ENCODE results near the gene MYO6. TPM values are rescaled to one million over a fixed set of nuclear protein-coding genes. Genes with fewer than 3 reads are reported as not detected.

The MYO6 gene
- total and polyA plus RNA-seq, 5 donors from 2014 or later, result 0.07 to 1.6 (median 0.57) TPM

DNA sequence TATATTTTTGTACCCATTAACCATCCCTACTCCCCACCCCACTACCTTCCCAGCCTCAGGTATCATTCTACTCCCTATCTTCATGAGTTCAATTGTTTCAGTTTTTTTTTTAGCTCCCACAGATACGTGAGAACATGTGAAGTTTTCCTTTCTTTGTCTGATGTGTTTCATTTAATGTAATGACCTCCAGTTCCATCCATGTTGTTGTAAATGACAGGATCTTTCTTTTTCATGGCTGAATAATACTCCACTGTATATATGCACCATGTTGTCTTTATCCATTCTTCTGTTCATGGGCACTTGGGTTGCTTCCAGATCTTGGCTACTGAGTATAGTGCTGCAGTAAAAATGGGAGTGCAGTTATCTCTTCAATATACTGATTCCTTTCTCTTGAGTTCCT is 63.5 kb downstream of the MYO6 start:
- Histone ChIP-seq H3K4me1 (ENCODE audit: control insufficient read depth, insufficient read depth, low read length, poor library complexity, severe bottlenecking) (no peaks in the 10 kb centered on the region), H3K27me3 (ENCODE audit: control insufficient read depth, insufficient read depth, low read length) (no peaks in the 10 kb centered on the region), H3K9me3 (ENCODE audit: control insufficient read depth in 2 of 2, low read length in 2 of 2) (no peaks in the 10 kb centered on the region), H3K36me3 (ENCODE audit: control insufficient read depth, insufficient read depth, low read length) (no peaks in the 10 kb centered on the region), H3K27ac (ENCODE audit: insufficient read depth, low read length, poor library complexity, severe bottlenecking) (no peak overlapping the region), H3K4me3 (ENCODE audit: low read depth, low read length) (no peak overlapping the region)
- ATAC-seq (ENCODE audit: low read depth in 2 of 2) (no peak), DNase-seq (no peak)
- no peaks in the 10 kb centered on the region for H3K36me3 Mint-ChIP-seq
- no peaks in the 10 kb centered on the region for H3K27me3 Mint-ChIP-seq
- H3K9me3 Mint-ChIP-seq, result peaks cover 0 to 5% (median 0%) of the 10 kb centered on the region in 7 donors
- peak overlapping the region in 1 of 3 donors; percentile 4 for H3K27ac Mint-ChIP-seq
- no peak overlapping the region for H3K4me3 Mint-ChIP-seq
- no peaks in the 10 kb centered on the region for H3K4me1 Mint-ChIP-seq

DNA sequence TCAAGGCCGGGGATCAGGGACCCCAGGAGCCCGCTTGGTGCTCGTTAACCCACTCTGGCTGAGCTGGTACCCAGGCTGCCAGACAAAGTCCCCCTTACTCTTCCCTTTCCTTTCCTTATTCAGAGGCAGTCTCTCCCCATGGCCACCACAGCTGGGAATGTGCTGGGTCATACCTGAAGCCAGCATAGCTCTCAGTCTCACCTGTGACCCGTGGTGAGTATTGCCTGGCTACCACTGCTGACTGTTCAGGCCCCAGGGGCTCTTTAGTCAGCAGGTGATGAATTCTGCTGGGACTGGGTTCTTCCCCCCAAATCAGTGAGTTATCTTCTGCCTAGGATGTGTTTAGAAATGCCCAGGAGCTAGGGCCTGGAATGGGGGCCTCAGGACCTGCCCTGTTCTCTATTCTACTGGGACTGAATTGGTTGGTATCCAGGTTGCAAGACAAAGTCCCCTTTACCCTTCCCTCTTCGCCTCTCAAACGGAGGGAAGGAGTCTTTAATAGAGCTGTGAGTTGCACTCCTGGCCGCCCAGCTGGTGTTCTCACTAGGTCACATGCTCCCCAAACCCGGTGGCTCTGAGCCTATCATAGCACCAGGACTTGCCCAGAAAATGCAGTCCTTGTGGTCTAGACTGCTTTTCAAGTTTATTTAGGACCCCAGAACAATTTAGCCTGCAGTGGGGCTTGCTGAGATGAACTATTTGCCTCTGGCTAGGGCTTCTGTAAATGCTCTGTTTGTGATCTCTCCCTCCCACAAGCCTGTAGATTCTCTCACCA is 64.6 kb downstream of the MYO6 start:
- Histone ChIP-seq H3K27me3 (ENCODE audit: control insufficient read depth, insufficient read depth, low read length) (no peaks in the 10 kb centered on the region), H3K36me3 (ENCODE audit: control insufficient read depth, insufficient read depth, low read length) (no peaks in the 10 kb centered on the region), H3K27ac (ENCODE audit: insufficient read depth, low read length, poor library complexity, severe bottlenecking) (no peak overlapping the region), H3K9me3 (ENCODE audit: control insufficient read depth in 2 of 2, low read length in 2 of 2) (no peaks in the 10 kb centered on the region), H3K4me3 (ENCODE audit: low read depth, low read length) (no peak overlapping the region), H3K4me1 (ENCODE audit: control insufficient read depth, insufficient read depth, low read length, poor library complexity, severe bottlenecking) (no peaks in the 10 kb centered on the region)
- peak overlapping the region in 1 of 3 donors; percentile 11 for H3K27ac Mint-ChIP-seq
- DNase-seq (no peak), ATAC-seq (ENCODE audit: low read depth in 2 of 2) (no peak)
- no peaks in the 10 kb centered on the region for H3K36me3 Mint-ChIP-seq
- peaks cover 0 to 2% (median 0%) of the 10 kb centered on the region in 7 donors for H3K9me3 Mint-ChIP-seq
- no peaks in the 10 kb centered on the region for H3K4me1 Mint-ChIP-seq
- H3K27me3 Mint-ChIP-seq, result no peaks in the 10 kb centered on the region
- no peak overlapping the region for H3K4me3 Mint-ChIP-seq

DNA sequence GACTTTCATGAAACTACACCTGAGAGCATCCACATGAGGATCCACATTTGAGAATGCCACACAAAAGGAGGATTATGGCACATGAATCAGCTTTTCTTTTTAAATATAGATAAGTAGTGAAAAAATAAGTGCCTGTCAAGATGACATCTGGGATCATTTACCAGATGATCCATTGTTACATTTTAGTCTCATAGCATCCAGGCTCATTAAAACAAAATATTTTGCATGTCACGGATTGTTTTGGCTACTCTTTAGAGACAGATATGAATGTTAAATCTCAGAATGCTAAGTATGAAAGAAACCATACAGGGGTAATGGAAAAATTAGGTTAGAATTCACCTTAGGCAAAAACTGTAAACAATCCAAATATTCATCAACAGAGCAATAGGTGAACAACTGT is 66.7 kb downstream of the MYO6 start:
- Mint-ChIP-seq H3K27ac (no peak overlapping the region), H3K9me3 (peaks cover 0 to 2% (median 0%) of the 10 kb centered on the region in 7 donors), H3K27me3 (no peaks in the 10 kb centered on the region), H3K4me1 (no peaks in the 10 kb centered on the region), H3K36me3 (no peaks in the 10 kb centered on the region), H3K4me3 (no peak overlapping the region)
- H3K4me3 ChIP-seq (ENCODE audit: low read depth, low read length), result no peak overlapping the region
- H3K4me1 ChIP-seq (ENCODE audit: control insufficient read depth, insufficient read depth, low read length, poor library complexity, severe bottlenecking), result no peaks in the 10 kb centered on the region
- no peaks in the 10 kb centered on the region for H3K9me3 ChIP-seq (ENCODE audit: control insufficient read depth in 2 of 2, low read length in 2 of 2)
- H3K27ac ChIP-seq (ENCODE audit: insufficient read depth, low read length, poor library complexity, severe bottlenecking), result no peak overlapping the region
- no peaks in the 10 kb centered on the region for H3K27me3 ChIP-seq (ENCODE audit: control insufficient read depth, insufficient read depth, low read length)
- no peaks in the 10 kb centered on the region for H3K36me3 ChIP-seq (ENCODE audit: control insufficient read depth, insufficient read depth, low read length)
- ATAC-seq (ENCODE audit: low read depth in 2 of 2), result no peak
- DNase-seq, result no peak

DNA sequence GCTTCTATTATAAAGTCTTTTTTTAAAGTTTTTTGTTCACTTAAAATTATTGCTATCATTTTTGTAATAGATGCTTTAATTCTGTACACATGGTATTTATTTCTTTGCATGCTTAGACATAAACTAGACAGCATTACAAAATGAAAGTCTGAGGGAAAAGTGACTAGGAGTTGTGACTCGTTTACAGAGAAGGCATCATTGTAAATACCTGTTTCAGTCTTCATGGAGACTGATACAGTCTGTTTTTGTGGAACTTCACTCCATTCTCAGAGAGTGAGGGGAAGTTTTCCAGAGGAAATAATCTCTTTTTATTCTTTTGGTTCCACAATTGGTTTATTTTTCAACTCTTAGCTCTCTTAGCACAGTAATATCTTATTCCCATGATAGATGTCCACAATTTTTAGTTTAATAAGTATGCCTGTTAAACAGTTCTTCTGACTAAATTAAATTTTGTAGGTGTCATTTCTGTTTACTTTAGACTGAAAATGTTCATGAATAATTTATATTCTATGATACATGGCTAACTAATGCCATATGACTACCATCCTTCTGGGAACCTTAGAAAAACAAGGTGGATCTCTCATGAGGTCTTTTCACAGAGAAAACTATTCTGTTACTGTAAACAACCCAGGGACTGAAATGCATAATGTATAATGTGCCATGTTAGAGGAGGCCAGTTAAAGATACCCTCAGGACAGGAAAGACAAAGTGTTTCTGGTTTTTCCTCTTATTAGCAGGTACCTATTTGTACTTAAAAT is 69.2 kb downstream of the MYO6 start:
- Mint-ChIP-seq H3K4me1 (no peaks in the 10 kb centered on the region), H3K36me3 (no peaks in the 10 kb centered on the region), H3K27ac (no peak overlapping the region), H3K9me3 (no peaks in the 10 kb centered on the region), H3K27me3 (no peaks in the 10 kb centered on the region), H3K4me3 (no peak overlapping the region)
- no peaks in the 10 kb centered on the region for H3K9me3 ChIP-seq (ENCODE audit: control insufficient read depth in 2 of 2, low read length in 2 of 2)
- no peak for DNase-seq
- H3K4me1 ChIP-seq (ENCODE audit: control insufficient read depth, insufficient read depth, low read length, poor library complexity, severe bottlenecking), result no peaks in the 10 kb centered on the region
- no peak overlapping the region for H3K4me3 ChIP-seq (ENCODE audit: low read depth, low read length)
- H3K27me3 ChIP-seq (ENCODE audit: control insufficient read depth, insufficient read depth, low read length), result no peaks in the 10 kb centered on the region
- no peak overlapping the region for H3K27ac ChIP-seq (ENCODE audit: insufficient read depth, low read length, poor library complexity, severe bottlenecking)
- H3K36me3 ChIP-seq (ENCODE audit: control insufficient read depth, insufficient read depth, low read length), result no peaks in the 10 kb centered on the region
- no peak for ATAC-seq (ENCODE audit: low read depth in 2 of 2)

DNA sequence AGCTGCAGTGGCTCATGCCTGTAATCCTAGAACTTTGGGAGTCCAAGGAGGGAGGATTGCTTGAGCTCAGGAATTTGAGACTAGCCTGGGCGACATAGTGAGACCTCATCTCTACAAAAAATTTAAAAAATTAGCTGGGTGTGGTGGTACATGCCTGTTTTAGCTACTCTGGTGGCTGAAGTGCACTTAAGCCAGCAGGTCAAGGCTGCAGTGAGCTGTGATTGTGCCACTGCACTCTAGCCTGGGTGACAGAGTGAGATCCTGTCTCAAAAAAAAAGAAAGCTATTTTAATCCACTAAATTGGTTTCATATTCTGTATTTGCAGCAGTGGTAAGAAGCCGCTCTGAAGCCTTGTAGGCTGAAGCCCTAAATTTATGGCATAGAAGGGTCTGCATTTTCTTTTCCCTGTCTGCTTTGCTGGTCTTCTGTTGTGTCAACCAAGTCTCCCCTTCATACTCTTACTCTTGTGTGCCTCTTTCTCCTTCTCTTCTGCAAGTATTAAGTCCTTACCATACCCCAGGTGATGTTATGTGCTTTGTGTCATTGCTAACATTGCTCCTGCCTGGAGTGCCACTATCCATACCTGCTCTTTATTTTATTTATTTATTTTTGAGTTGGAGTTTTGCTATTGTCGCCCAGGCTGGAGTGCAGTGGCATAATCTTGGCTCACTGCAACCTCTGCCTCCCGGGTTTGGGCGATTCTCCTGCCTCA is 70.9 kb downstream of the MYO6 start:
- no peaks in the 10 kb centered on the region for H3K4me1 ChIP-seq (ENCODE audit: control insufficient read depth, insufficient read depth, low read length, poor library complexity, severe bottlenecking)
- ATAC-seq (ENCODE audit: low read depth in 2 of 2), result no peak

DNA sequence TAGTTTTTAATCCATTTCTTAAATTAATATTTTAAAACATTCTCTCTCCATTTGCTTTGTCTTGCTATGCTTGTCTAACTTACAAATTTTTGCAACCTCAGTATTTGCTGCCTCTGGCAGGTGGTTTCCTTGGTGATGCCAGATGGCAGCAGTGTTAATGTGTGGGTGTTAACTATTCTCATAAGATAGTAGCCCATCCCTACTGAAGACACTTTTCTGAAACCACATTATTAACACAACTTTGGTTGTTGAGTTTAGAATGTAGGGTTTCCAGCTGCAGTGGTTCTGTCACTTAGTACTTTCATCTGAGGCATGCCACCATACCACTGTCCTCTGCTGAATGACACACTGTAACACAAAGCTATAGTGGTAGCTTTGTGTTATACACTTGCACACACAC is 75.1 kb downstream of the MYO6 start:
- Histone ChIP-seq H3K9me3 (ENCODE audit: control insufficient read depth in 2 of 2, low read length in 2 of 2) (no peaks in the 10 kb centered on the region), H3K4me1 (ENCODE audit: control insufficient read depth, insufficient read depth, low read length, poor library complexity, severe bottlenecking) (no peaks in the 10 kb centered on the region), H3K36me3 (ENCODE audit: control insufficient read depth, insufficient read depth, low read length) (no peaks in the 10 kb centered on the region), H3K4me3 (ENCODE audit: low read depth, low read length) (no peak overlapping the region), H3K27ac (ENCODE audit: insufficient read depth, low read length, poor library complexity, severe bottlenecking) (no peak overlapping the region), H3K27me3 (ENCODE audit: control insufficient read depth, insufficient read depth, low read length) (no peaks in the 10 kb centered on the region)
- Mint-ChIP-seq H3K4me1 (no peaks in the 10 kb centered on the region), H3K27ac (no peak overlapping the region), H3K4me3 (no peak overlapping the region), H3K36me3 (no peaks in the 10 kb centered on the region), H3K9me3 (no peaks in the 10 kb centered on the region), H3K27me3 (no peaks in the 10 kb centered on the region)
- DNase-seq (no peak), ATAC-seq (ENCODE audit: low read depth in 2 of 2) (no peak)

More for the DNA sequence above, 70.9 kb downstream of the MYO6 start:
- Histone ChIP-seq H3K36me3 (ENCODE audit: control insufficient read depth, insufficient read depth, low read length) (no peaks in the 10 kb centered on the region), H3K27me3 (ENCODE audit: control insufficient read depth, insufficient read depth, low read length) (no peaks in the 10 kb centered on the region), H3K9me3 (ENCODE audit: control insufficient read depth in 2 of 2, low read length in 2 of 2) (no peaks in the 10 kb centered on the region), H3K27ac (ENCODE audit: insufficient read depth, low read length, poor library complexity, severe bottlenecking) (no peak overlapping the region), H3K4me3 (ENCODE audit: low read depth, low read length) (no peak overlapping the region)
- H3K27ac Mint-ChIP-seq, result no peak overlapping the region
- H3K36me3 Mint-ChIP-seq, result no peaks in the 10 kb centered on the region
- H3K4me3 Mint-ChIP-seq, result no peak overlapping the region
- no peak for DNase-seq
- H3K4me1 Mint-ChIP-seq, result no peaks in the 10 kb centered on the region
- H3K9me3 Mint-ChIP-seq, result no peaks in the 10 kb centered on the region
- no peaks in the 10 kb centered on the region for H3K27me3 Mint-ChIP-seq

DNA sequence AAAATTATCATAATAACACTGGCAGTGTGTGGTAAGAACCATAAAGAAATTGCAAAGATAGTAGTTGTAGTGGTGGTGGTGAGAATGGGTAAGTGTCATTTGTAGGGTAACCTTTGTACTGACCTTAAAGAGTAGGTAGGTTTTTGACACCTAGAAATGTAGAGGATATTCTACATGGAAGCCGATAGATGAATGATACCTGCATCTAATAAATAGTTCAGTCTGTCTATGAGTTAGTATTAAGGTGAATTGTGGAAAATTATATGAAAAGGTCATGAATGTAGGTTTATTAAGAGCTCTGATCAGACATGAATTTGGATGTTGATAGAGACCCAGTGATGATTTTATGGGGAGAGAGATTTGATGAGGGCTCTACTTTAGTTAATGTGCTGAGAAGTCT is 78.1 kb downstream of the MYO6 start:
- ATAC-seq (ENCODE audit: low read depth in 2 of 2) (no peak), DNase-seq (no peak)
- no peaks in the 10 kb centered on the region for H3K9me3 ChIP-seq (ENCODE audit: control insufficient read depth in 2 of 2, low read length in 2 of 2)
- H3K4me3 ChIP-seq (ENCODE audit: low read depth, low read length), result no peak overlapping the region
- no peak overlapping the region for H3K4me3 Mint-ChIP-seq
- H3K36me3 ChIP-seq (ENCODE audit: control insufficient read depth, insufficient read depth, low read length), result no peaks in the 10 kb centered on the region
- H3K4me1 ChIP-seq (ENCODE audit: control insufficient read depth, insufficient read depth, low read length, poor library complexity, severe bottlenecking), result no peaks in the 10 kb centered on the region
- H3K27ac ChIP-seq (ENCODE audit: insufficient read depth, low read length, poor library complexity, severe bottlenecking), result no peak overlapping the region
- no peaks in the 10 kb centered on the region for H3K27me3 ChIP-seq (ENCODE audit: control insufficient read depth, insufficient read depth, low read length)
- no peak overlapping the region for H3K27ac Mint-ChIP-seq
- peaks cover 4% of the 10 kb centered on the region for H3K27me3 Mint-ChIP-seq
- H3K4me1 Mint-ChIP-seq, result no peaks in the 10 kb centered on the region
- H3K9me3 Mint-ChIP-seq, result peaks cover 0 to 1% (median 0%) of the 10 kb centered on the region in 7 donors
- no peaks in the 10 kb centered on the region for H3K36me3 Mint-ChIP-seq

All from CD4-positive, CD25-positive, alpha-beta regulatory T cell (primary cell).